Sigmoid colon (tissue), 4 donors: ENCODE results near the gene F13A1.

ENCODE experiments used
- CTCF ChIP-seq, 4 experiments: fragments of 450-650 bp in 3 of 4; fragments of 200-600 bp in 1 of 4; IDR thresholded peaks; one replicate each; pipeline ENCODE4 v1.5.1; 2016 to 2019; ENCODE audit warnings: antibody characterized with exemption in 4 of 4, mild to moderate bottlenecking in 3 of 4, moderate library complexity in 2 of 4
- POLR2A ChIP-seq, 2 donors: fragments of 450-650 bp; IDR thresholded peaks; one replicate each; pipeline ENCODE4 v1.6.1; 2016; ENCODE audit warnings: antibody characterized with exemption in 2 of 2, mild to moderate bottlenecking in 2 of 2, moderate library complexity in 2 of 2
- POLR2AphosphoS5 ChIP-seq, 4 donors: sonication (generic); formaldehyde crosslinking; IDR thresholded peaks; one replicate each; pipeline ENCODE4 v1.6.1; 2017; ENCODE audit warnings: antibody characterized with exemption in 4 of 4

- TF ChIP-seq POLR2AphosphoS5 (IDR thresholded peaks at IDR 0.05) (no peak), CTCF (IDR thresholded peaks at IDR 0.05) (no peak), POLR2A (IDR thresholded peaks at IDR 0.05) (no peak)
Observed at GRCh38 chr6:6164367-6164766, 156.1 kb downstream of the F13A1 start.
